SJCRH30 (cell line): ENCODE data around the gene NFILZ. TPM values are rescaled to one million over a fixed set of nuclear protein-coding genes. Genes with fewer than 3 reads are reported as not detected.
A peak's percentile ranks its signal among the peaks of the same experiment; 100 is the strongest.
"Not testable (repeated sequence)": the region's sequence is repeated elsewhere in the genome, so short reads cannot be mapped to it uniquely, and the experiment has no call there.

ENCODE experiments used
- DNase-seq, 2 experiments: peaks; one replicate each; pipeline ENCODE4 v3.0.0-alpha.2; 2015 to 2020
- H3K27ac ChIP-seq: fragments of 250-450 bp; sonication (Bioruptor Pico); 2 replicates; pipeline ENCODE4 v1.5.1; 2020; ENCODE audit warnings: mild to moderate bottlenecking, moderate library complexity
- H3K27me3 ChIP-seq: fragments of 250-450 bp; sonication (Bioruptor Pico); 2 replicates; pipeline ENCODE4 v1.5.1; 2020; ENCODE audit warnings: mild to moderate bottlenecking, moderate library complexity
- H3K36me3 ChIP-seq: fragments of 250-450 bp; sonication (Bioruptor Pico); 2 replicates; pipeline ENCODE4 v1.5.1; 2020; ENCODE audit warnings: mild to moderate bottlenecking, moderate library complexity
- H3K4me1 ChIP-seq: fragments of 250-450 bp; sonication (Bioruptor Pico); 2 replicates; pipeline ENCODE4 v1.5.1; 2020; ENCODE audit warnings: mild to moderate bottlenecking, moderate library complexity
- H3K4me3 ChIP-seq: fragments of 250-450 bp; sonication (Bioruptor Pico); 2 replicates; pipeline ENCODE4 v1.5.1; 2020; ENCODE audit warnings: mild to moderate bottlenecking, moderate library complexity
- H3K9me3 ChIP-seq: fragments of 250-450 bp; sonication (Bioruptor Pico); replicated peaks from 2 replicates; pipeline ENCODE4 v1.5.1; 2020; ENCODE audit warnings: mild to moderate bottlenecking, moderate library complexity
- total RNA-seq: library from RNA; depleted of rRNA; stranded (reverse); fragments of >200 nt; shearing (Covaris generic); gene quantifications from 2 replicates; pipeline ENCODE4 v1.2.3, GENCODE V29; 2014

NFILZ gene
- total RNA-seq, 1 experiment from 2014 or later: not detected

DNA sequence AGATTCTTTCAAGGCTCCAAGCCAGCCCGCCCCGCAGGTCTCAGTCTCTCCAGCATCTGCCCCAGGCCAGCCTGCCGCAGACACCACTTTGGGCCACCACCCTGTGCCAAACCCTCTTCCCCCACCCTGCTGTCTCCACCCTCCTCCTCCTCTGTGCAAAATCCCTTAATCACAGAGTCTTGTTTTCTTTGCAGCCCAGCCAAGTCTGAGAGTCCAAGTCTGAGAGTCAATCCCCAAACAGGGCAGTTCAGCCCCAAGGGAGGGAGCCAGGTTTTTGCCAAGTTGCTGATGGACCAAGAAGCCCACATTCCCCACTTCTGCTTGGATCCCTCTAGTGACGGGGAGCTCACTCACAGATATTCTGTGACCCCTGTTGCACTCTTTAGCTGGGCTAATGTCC lies 23.0 kb upstream of the NFILZ start:
- H3K27me3 ChIP-seq: no peaks in the 10 kb centered on the region
- no peak overlapping the region for H3K27ac ChIP-seq
- no peak for DNase-seq
- no peaks in the 10 kb centered on the region for H3K4me1 ChIP-seq
- no peak overlapping the region for H3K4me3 ChIP-seq
- no peaks in the 10 kb centered on the region for H3K36me3 ChIP-seq
- no peaks in the 10 kb centered on the region for H3K9me3 ChIP-seq

GRCh38 chr19:8608941-8609278 lies 21.5 kb upstream of the NFILZ start:
- no peak for DNase-seq
- Histone ChIP-seq H3K4me1 (no peaks in the 10 kb centered on the region), H3K9me3 (no peaks in the 10 kb centered on the region), H3K4me3 (no peak overlapping the region), H3K36me3 (no peaks in the 10 kb centered on the region), H3K27ac (no peak overlapping the region), H3K27me3 (no peaks in the 10 kb centered on the region)

DNA sequence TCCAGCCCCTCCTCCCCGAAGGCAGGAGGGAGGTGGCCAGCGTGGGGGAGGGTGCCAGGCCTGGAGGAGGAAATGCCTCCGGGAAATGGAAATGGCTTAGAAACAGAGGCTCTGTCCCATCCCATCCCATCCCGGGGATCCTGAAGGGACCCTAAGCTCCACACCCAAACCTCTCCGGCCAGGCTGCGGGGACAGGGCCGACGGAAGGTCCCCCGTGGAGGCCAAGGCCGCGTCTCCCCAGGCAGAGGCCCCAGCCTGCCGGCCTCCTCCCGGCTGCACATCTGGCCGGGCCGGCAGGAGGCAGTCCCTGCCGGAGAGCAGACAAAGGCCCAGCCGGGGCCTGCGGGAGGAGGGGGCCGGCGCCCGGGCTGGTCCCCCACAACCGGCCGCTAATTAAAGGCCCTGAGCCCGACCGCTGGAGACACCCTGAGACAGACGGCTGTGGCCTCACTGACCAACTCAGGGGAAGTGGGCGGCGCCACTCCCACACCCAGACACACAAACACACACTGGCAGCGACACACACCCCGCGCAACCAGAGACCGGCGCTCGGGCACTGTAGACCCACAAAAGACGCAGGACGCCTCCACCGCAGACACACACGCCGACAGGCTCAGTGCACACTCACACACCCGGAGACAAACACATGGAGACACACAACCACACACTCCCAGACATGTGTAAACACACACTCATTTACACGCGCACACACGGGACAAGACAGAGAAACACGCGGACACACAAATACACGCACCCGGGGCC lies 21.0 kb upstream of the NFILZ start:
- Histone ChIP-seq H3K27ac (no peak overlapping the region), H3K4me3 (no peak overlapping the region), H3K4me1 (no peaks in the 10 kb centered on the region), H3K36me3 (no peaks in the 10 kb centered on the region), H3K27me3 (no peaks in the 10 kb centered on the region), H3K9me3 (no peaks in the 10 kb centered on the region)
- no peak for DNase-seq

DNA sequence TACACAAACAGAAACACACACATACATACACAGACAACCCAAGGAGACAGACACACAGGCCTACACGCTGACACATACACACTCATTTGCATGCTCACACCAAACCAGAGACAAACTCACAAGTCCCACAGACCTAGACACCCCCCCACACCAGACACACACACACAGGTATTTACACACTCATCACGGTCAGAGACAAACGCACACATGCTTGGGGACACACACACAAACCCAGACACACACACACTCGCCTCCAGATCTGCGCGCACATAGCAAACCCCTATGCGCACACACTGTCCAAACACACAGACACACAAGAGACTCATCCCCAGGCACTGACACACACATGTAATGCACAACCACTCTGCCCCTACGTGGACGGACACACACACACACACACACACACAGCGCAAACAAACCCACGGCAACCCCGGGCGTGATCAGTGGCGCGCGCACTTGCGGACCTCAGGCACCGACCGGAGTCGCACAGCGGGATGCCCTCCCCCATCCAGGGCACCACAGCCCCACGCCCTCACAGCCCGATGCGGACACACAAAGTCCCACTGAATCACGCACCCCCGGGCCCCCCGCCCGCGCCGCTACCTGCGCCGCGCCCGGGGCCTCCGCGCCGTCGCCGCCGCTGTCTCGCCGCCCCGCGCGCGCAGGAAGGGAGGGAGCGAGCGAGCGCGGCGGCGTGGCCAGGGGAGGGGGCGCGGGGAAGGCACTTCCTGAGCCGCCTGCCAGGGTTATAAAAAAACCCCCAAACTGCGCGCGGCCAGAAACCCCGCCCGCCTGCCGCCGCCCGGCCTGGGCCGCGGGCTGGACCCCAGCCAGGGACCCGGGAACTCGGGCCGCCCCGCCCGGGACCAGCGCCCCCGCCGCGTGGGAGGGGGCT lies 20.1 kb upstream of the NFILZ start, which contains the start of gene ADAMTS10:
Gene ADAMTS10, minus strand, starts transcription at position 675 of the 895 bp plus-strand sequence. CDS start 5,005 bp downstream, outside the sequence.
- Histone ChIP-seq H3K27me3 (no peaks in the 10 kb centered on the region), H3K4me1 (no peaks in the 10 kb centered on the region), H3K4me3 (no peak within 1 kb of the TSS), H3K9me3 (no peaks in the 10 kb centered on the region), H3K27ac (no peak within 1 kb of the TSS), H3K36me3 (no peaks in the 10 kb centered on the region)
- DNase-seq: no peak

DNA sequence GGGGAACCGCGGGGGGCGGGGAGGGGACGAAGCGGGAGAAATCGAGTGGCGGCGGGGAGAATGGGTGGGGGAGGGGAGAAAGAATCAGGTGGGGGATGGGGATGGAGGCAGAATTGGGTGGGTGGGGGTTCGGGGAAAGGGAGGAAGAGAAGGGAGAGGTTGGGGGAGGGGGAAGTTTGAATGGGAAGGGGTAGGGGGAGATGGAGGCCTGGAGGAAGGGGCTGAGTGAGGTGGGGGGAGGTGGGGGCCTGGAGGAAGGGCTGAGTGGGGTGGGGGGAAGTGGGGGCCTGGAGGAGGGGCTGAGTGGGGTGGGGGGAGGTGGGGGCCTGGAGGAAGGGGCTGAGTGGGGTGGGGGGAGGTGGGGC lies 19.5 kb upstream of the NFILZ start:
- H3K4me3 ChIP-seq: no peak overlapping the region
- no peak overlapping the region for H3K27ac ChIP-seq

DNA sequence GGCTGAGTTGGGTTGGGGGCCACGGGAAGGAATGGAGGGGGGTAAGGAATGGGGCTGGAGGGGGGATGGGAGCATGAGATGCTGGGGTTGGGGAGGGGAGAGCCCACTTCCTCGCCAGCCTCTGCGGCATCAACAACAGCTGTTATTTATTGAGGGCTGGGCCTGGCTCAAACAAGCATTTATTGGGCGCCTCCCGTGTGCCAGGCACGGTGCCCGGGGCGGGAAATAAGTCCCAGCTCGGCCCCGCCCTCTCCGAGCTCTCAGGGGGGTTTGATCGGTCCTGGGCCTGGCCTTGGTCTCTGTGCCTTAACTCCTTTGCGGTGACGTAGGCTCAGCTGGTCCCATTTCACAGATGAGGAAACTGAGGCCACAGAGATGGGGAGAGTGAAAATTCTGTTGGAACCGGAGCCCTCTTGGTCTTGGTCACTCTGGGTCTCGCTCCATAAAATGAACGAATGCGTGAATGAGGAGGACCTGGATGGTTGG lies 19.0 kb upstream of the NFILZ start:
- Histone ChIP-seq H3K27ac (no peak overlapping the region), H3K27me3 (no peaks in the 10 kb centered on the region), H3K36me3 (no peaks in the 10 kb centered on the region), H3K4me1 (no peaks in the 10 kb centered on the region), H3K4me3 (no peak overlapping the region), H3K9me3 (no peaks in the 10 kb centered on the region)
- DNase-seq: no peak

More for the DNA sequence above, 19.5 kb upstream of the NFILZ start:
- no peak for DNase-seq
- no peaks in the 10 kb centered on the region for H3K4me1 ChIP-seq
- no peaks in the 10 kb centered on the region for H3K36me3 ChIP-seq
- H3K9me3 ChIP-seq: no peaks in the 10 kb centered on the region
- H3K27me3 ChIP-seq: no peaks in the 10 kb centered on the region

DNA sequence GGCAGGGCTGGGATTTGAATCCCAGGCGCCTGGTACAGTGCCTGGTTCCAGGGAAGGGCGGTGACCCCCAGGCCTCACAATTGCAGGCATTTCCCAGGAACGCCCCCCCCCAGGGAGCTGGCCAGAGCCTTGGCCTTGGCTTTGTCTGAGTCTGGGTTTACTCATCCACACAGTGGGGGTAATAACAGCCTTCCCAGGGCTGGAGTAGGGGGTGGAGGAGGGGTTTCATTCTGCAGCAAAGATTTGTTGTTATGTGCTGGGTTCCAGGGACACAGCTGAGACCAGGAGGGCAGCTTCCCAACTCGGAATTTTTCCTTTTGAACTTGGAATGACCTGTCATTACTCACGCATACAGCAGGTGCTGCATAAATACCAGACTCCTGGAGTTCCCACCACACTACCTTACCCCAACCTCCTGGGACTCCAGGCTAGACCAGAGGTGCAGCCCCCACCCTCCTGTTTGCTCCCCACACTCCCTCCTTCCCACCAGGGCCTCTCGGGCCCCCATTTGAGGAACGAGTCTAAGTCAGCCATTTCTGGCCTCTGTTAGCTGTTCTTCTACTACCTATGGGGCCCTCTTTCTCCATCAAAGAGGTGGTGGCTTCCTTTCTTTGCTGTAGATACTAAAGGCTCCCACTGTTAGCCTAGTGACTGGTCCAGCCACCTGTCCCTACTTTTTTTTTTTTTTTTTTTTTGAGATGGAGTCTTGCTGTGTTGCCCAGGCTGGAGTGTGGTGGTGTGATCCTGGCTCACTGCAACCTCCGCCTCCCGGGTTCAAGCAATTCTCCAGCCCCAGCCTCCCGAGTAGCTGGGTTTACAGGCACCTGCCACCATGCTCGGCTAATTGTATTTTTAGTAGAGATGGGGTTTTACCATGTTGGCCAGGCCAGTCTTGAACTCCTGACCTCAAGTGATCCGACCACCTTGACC lies 18.3 kb upstream of the NFILZ start:
- Histone ChIP-seq H3K4me1 (no peaks in the 10 kb centered on the region), H3K27me3 (no peaks in the 10 kb centered on the region), H3K4me3 (no peak overlapping the region), H3K9me3 (no peaks in the 10 kb centered on the region), H3K36me3 (no peaks in the 10 kb centered on the region), H3K27ac (no peak overlapping the region)
- no peak for DNase-seq

DNA sequence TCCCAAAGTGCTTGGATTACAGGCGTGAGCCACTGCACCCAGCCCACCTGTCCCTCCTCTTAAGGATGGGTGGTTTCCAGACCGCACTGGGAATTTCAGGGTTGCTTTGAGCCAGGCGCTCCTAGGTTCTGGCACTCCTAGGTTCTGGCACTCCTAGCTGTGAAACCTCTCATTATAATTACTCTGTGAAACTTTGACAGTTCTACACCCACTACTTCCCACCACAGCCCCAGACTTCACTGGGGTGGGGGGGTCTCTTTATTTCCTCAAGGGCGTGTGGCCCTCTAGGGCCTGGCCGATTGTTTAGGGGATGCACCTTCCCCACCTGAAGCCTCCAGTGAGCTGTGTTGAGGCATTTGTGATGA lies 17.6 kb upstream of the NFILZ start:
- H3K4me3 ChIP-seq: no peak overlapping the region
- H3K4me1 ChIP-seq: no peaks in the 10 kb centered on the region
- H3K27me3 ChIP-seq: no peaks in the 10 kb centered on the region
- H3K9me3 ChIP-seq: no peaks in the 10 kb centered on the region
- DNase-seq: no peak
- no peaks in the 10 kb centered on the region for H3K36me3 ChIP-seq
- H3K27ac ChIP-seq: no peak overlapping the region

GRCh38 chr19:8614455-8614854 lies 16.0 kb upstream of the NFILZ start:
- Histone ChIP-seq H3K36me3 (no peaks in the 10 kb centered on the region), H3K27ac (no peak overlapping the region), H3K4me3 (no peak overlapping the region), H3K9me3 (no peaks in the 10 kb centered on the region), H3K27me3 (no peaks in the 10 kb centered on the region), H3K4me1 (no peaks in the 10 kb centered on the region)
- no peak for DNase-seq

GRCh38 chr19:8615024-8615423 lies 15.4 kb upstream of the NFILZ start:
- DNase-seq: no peak
- Histone ChIP-seq H3K27me3 (no peaks in the 10 kb centered on the region), H3K4me3 (no peak overlapping the region), H3K27ac (no peak overlapping the region), H3K4me1 (no peaks in the 10 kb centered on the region), H3K36me3 (no peaks in the 10 kb centered on the region), H3K9me3 (no peaks in the 10 kb centered on the region)

DNA sequence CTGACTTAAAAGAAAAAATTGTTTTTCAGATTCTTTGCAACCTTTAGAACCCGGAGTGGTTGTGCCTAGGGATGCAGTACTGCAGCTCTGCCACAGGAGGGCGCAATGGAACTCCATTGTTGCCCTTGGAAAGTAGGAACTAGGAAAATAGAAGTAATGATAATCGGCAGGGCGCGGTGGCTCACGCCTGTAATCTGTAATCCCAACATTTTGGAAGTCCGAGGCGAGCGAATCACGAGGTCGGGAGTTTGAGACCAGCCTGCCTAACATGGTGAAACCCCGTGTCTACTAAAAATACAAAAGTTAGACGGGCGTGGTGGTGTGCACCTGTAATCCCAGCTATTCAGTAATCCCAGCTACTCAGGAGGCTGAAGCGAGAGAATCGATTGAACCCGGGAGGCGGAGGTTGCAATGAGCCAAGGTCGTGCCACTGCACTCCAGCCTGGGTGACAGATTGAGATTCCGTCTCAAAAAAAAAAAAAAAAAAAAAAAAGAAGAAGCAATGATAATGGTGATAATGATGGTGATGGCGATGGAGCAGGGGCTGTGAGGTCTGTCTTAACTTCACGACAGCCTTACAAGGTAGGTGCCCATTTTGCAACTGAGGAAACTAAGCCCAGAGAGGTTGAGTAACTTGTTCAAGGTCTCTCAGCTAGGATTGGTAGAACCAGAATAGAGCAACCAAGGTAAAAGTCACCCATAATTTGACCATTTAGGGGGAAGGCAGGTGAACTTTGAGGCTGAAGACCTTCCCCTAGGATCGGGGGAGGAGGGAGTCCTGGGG lies 14.4 kb upstream of the NFILZ start:
- Histone ChIP-seq H3K4me1 (no peaks in the 10 kb centered on the region), H3K9me3 (no peaks in the 10 kb centered on the region), H3K27ac (no peak overlapping the region), H3K4me3 (no peak overlapping the region), H3K36me3 (no peaks in the 10 kb centered on the region), H3K27me3 (no peaks in the 10 kb centered on the region)
- peak; percentile 30 to 61 for DNase-seq

GRCh38 chr19:8616861-8617260 lies 13.6 kb upstream of the NFILZ start:
- no peak overlapping the region for H3K27ac ChIP-seq
- no peaks in the 10 kb centered on the region for H3K9me3 ChIP-seq
- H3K36me3 ChIP-seq: no peaks in the 10 kb centered on the region
- H3K4me1 ChIP-seq: no peaks in the 10 kb centered on the region
- no peak for DNase-seq
- H3K4me3 ChIP-seq: no peak overlapping the region
- no peaks in the 10 kb centered on the region for H3K27me3 ChIP-seq

- not testable (repeated sequence) for H3K27me3 ChIP-seq, H3K9me3 ChIP-seq, DNase-seq, H3K36me3 ChIP-seq, H3K27ac ChIP-seq, H3K4me3 ChIP-seq, H3K4me1 ChIP-seq
Observed at GRCh38 chr19:8617325-8617724, 13.1 kb upstream of the NFILZ start.

DNA sequence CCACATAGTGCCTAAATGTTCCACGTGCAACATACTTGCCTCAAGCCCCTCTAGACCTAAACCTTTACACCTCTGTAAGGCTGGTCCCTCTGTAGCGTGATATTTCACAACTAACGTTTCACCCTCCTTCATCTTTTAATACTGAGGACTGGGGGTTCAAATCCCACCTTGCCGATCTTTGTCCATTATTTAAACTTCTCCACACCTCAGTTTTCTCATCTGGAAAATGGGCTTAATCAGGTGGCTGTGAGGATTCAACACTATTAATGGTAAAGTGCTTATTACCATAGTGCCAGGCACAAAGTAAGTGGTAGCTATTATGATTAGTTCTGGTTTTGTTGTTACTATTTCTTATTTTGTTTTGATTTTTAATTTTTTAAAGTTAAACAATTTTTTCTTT lies 12.4 kb upstream of the NFILZ start:
- H3K27ac ChIP-seq: no peak overlapping the region
- H3K27me3 ChIP-seq: no peaks in the 10 kb centered on the region
- no peaks in the 10 kb centered on the region for H3K36me3 ChIP-seq
- H3K9me3 ChIP-seq: no peaks in the 10 kb centered on the region
- no peaks in the 10 kb centered on the region for H3K4me1 ChIP-seq
- H3K4me3 ChIP-seq: no peak overlapping the region
- DNase-seq: no peak
